Gastroesophageal sphincter (tissue), 4 donors: ENCODE measurements around the gene SENP7. TPM values are rescaled to one million over a fixed set of nuclear protein-coding genes. Genes with fewer than 3 reads are reported as not detected.
"Not testable (repeated sequence)": the region's sequence is repeated elsewhere in the genome, so short reads cannot be mapped to it uniquely, and the experiment has no call there.

Source experiments
- ATAC-seq: fragments of 150-250 bp; one replicate; pipeline ENCODE4 v1.9.1; 2016; ENCODE audit warnings: mild to moderate bottlenecking, moderate library complexity
- H3K27ac ChIP-seq, 4 donors: fragments of 200-600 bp; sonication (generic) in 3 of 4; 1 replicate in 3 of 4; 2 replicates in 1 of 4; pipeline ENCODE4 v1.5.1; 2016 to 2019
- H3K27me3 ChIP-seq: fragments of 200-600 bp; sonication (generic); one replicate; pipeline ENCODE4 v1.5.1; 2019
- H3K36me3 ChIP-seq, 2 donors: fragments of 200-600 bp; sonication (generic); one replicate each; pipeline ENCODE4 v1.5.1; 2019; ENCODE audit warnings: control low read depth in 1 of 2
- H3K4me1 ChIP-seq, 3 donors: fragments of 200-600 bp; sonication (generic); 1 replicate in 2 of 3; 2 replicates in 1 of 3; pipeline ENCODE4 v1.5.1; 2016 to 2019; ENCODE audit warnings: control low read depth in 2 of 3
- H3K4me3 ChIP-seq, 2 donors: fragments of 200-600 bp; sonication (generic); one replicate each; pipeline ENCODE4 v1.5.1; 2019; ENCODE audit warnings: mild to moderate bottlenecking in 1 of 2, moderate library complexity in 1 of 2
- H3K9me3 ChIP-seq, 3 donors: fragments of 200-600 bp; sonication (generic); one replicate each; pipeline ENCODE4 v1.5.1; 2017 to 2019; ENCODE audit warnings: control low read depth in 2 of 3
- EP300 ChIP-seq: sonication (generic); formaldehyde crosslinking; IDR thresholded peaks from one replicate; pipeline ENCODE4 v1.6.1; 2017; ENCODE audit warnings: antibody characterized with exemption, mild to moderate bottlenecking
- POLR2A ChIP-seq, 2 donors: fragments of 450-650 bp; IDR thresholded peaks; one replicate each; pipeline ENCODE4 v1.6.1; 2017; ENCODE audit warnings: antibody characterized with exemption in 2 of 2, mild to moderate bottlenecking in 2 of 2, moderate library complexity in 1 of 2
- POLR2AphosphoS5 ChIP-seq: sonication (generic); formaldehyde crosslinking; IDR thresholded peaks from one replicate; pipeline ENCODE4 v1.6.1; 2017; ENCODE audit warnings: antibody characterized with exemption
- WGBS, 2 donors: methylation state at CpG; one replicate each; pipeline ENCODE4 v1.1.5; 2018; ENCODE audit warnings: low coverage in 1 of 2; 5-methylcytosine and 5-hydroxymethylcytosine counted together
- total RNA-seq, 4 donors: library from RNA; depleted of rRNA; stranded (reverse); fragments of >200 nt; gene quantifications; one replicate each; pipeline ENCODE4 v1.1.0, GENCODE V29; 2016
- TF ChIP-seq, protein P1 (sequence below), 4 experiments: fragments of 200-600 bp in 2 of 4; fragments of 450-650 bp in 2 of 4; sonication (generic) in 1 of 4; IDR thresholded peaks; one replicate each; pipeline ENCODE4 v1.5.1; 2017 to 2019; ENCODE audit warnings: antibody characterized with exemption in 4 of 4, mild to moderate bottlenecking in 2 of 4, moderate library complexity in 2 of 4

The SENP7 gene
- total RNA-seq, 4 donors from 2014 or later = 14.8 to 41.4 (median 23.0) TPM

DNA sequence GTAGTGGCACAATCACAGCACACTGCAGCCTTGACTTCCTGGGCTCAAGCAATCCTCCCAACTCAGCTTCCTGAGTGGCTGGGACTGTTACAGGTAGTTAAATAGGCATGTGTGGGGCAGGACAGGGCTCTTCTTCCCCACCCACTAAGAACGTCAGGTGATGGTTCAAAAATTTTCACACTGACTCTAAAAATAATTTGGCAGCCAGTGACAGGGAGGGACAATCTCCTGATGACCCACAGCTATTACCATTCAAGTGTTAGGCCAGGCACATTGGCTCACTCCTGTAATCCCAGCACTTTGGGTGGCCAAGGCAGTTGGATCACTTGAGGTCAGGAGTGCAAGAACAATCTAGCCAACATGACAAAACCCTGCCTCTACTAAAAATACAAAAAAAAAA lies 36.5 kb upstream of the SENP7 start:
- H3K36me3 ChIP-seq = no peaks in the 10 kb centered on the region
- H3K27ac ChIP-seq = no peak overlapping the region
- 40% methylated on average over 1 of the region's 1 CpG; no CpG with 5 or more reads in 1 of the 2 donors for WGBS, 2 donors
- no peak overlapping the region for H3K4me3 ChIP-seq
- no peak for TF ChIP-seq POLR2AphosphoS5
- TF ChIP-seq EP300 = no peak
- TF ChIP-seq, protein P1, sequence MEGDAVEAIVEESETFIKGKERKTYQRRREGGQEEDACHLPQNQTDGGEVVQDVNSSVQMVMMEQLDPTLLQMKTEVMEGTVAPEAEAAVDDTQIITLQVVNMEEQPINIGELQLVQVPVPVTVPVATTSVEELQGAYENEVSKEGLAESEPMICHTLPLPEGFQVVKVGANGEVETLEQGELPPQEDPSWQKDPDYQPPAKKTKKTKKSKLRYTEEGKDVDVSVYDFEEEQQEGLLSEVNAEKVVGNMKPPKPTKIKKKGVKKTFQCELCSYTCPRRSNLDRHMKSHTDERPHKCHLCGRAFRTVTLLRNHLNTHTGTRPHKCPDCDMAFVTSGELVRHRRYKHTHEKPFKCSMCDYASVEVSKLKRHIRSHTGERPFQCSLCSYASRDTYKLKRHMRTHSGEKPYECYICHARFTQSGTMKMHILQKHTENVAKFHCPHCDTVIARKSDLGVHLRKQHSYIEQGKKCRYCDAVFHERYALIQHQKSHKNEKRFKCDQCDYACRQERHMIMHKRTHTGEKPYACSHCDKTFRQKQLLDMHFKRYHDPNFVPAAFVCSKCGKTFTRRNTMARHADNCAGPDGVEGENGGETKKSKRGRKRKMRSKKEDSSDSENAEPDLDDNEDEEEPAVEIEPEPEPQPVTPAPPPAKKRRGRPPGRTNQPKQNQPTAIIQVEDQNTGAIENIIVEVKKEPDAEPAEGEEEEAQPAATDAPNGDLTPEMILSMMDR (IDR thresholded peaks at IDR 0.05) = no peak
- TF ChIP-seq POLR2A (IDR thresholded peaks at IDR 0.05) = no peak
- no peaks in the 10 kb centered on the region for H3K27me3 ChIP-seq
- ATAC-seq = no peak
- no peaks in the 10 kb centered on the region for H3K9me3 ChIP-seq
- H3K4me1 ChIP-seq = no peaks in the 10 kb centered on the region

DNA sequence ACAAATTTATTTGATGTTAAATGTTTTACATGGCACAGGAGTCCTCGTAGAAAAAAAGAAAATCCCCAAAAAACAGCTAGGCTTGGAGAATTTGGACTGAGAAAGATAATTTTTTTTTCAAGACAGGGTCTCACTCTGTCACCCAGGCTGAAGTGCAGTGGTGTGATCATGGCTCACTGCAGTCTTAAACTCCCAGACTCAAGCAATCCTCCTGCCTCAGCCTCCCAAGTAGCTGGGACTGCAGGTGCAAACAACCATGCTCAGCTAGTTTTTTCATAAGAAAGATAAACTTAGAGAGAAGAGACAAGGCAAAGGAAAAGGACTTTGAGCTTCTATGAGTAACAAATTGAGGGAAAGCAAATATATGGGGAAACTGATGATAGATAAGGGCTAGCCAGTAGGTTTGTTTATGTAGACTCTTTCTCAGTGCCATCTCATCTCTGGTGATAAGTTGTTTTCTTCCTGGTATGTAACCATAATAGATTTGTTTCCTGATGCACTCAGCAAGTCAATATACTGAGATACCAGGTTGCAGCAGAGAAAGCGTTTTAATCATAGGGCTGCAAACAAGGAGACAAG lies 35.6 kb upstream of the SENP7 start:
- H3K4me3 ChIP-seq = no peak overlapping the region
- WGBS, 2 donors = 40 to 92% methylated on average over 1 to 2 of the region's 2 CpGs
- TF ChIP-seq POLR2A (IDR thresholded peaks at IDR 0.05) (no peak), EP300 (no peak), POLR2AphosphoS5 (no peak)
- TF ChIP-seq, protein P1 (IDR thresholded peaks at IDR 0.05) = no peak

DNA sequence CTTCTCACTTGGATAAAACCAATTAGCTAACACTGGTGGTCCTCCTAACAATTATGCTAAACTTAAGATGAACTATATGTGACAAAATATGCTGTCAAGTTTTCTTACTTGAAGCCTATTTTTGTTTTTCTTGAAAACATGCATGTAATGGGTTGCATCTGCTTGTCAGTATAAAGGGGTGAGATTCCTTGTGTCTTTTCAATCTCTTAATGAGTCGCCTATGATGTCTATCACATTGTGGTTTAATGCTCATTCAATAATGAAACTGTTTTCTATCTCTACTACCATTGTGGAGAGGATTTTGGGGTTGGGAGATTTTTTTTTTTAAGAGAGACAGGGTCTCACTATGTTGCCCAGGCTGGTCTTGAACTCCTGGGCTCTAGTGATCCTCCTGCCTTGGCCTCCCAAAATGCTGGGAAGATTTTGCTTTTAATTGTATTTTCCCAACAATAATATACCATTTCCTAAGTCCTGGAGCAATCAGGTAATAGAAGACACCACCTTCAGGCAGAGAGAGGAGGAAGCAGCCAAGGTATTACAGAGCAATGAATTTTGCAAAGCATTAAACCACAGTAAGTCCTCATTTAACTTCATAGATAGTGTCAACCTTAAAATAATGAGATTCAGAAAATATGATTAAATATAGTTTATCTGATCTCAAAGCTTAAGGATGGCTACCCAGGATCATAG lies 31.3 kb upstream of the SENP7 start:
- ATAC-seq = no peak
- H3K4me1 ChIP-seq = no peaks in the 10 kb centered on the region
- no peak overlapping the region for H3K4me3 ChIP-seq
- TF ChIP-seq POLR2AphosphoS5 (no peak), POLR2A (IDR thresholded peaks at IDR 0.05) (no peak), EP300 (no peak)
- TF ChIP-seq, protein P1 (IDR thresholded peaks at IDR 0.05) = no peak
- no peaks in the 10 kb centered on the region for H3K36me3 ChIP-seq
- no peaks in the 10 kb centered on the region for H3K27me3 ChIP-seq
- H3K27ac ChIP-seq = no peak overlapping the region
- 63 to 79% methylated on average over 1 of the region's 1 CpG for whole genome bisulfite sequencing, 2 donors
- no peaks in the 10 kb centered on the region for H3K9me3 ChIP-seq

More for the DNA sequence above, 35.6 kb upstream of the SENP7 start:
- ATAC-seq = no peak
- Histone ChIP-seq H3K36me3 (no peaks in the 10 kb centered on the region), H3K9me3 (no peaks in the 10 kb centered on the region), H3K4me1 (no peaks in the 10 kb centered on the region), H3K27ac (no peak overlapping the region), H3K27me3 (no peaks in the 10 kb centered on the region)

DNA sequence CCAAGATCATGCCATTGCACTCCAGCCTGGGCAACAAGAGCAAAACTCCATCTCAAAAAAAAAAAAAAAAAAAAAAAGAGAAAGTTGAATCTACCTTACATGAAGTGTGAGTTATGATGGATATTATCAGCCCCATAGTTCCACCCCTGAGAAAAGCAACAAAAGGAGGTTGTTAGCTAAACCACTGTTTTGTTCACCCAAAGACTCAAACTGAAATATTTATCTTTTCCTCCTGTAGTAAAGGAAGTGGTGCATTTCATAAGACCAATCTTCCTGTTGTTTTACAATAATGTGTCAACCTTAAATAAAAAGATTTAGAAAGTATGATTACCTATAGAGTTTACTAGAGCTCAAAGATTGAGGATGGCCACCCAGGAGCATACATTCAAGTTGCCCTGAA lies 29.9 kb upstream of the SENP7 start:
- H3K36me3 ChIP-seq = no peaks in the 10 kb centered on the region
- no peaks in the 10 kb centered on the region for H3K4me1 ChIP-seq
- TF ChIP-seq POLR2AphosphoS5 (no peak), EP300 (no peak), POLR2A (IDR thresholded peaks at IDR 0.05) (no peak)
- TF ChIP-seq, protein P1 (IDR thresholded peaks at IDR 0.05) = no peak
- H3K27me3 ChIP-seq = no peaks in the 10 kb centered on the region
- ATAC-seq = no peak
- H3K4me3 ChIP-seq = no peak overlapping the region
- no peaks in the 10 kb centered on the region for H3K9me3 ChIP-seq
- no peak overlapping the region for H3K27ac ChIP-seq

DNA sequence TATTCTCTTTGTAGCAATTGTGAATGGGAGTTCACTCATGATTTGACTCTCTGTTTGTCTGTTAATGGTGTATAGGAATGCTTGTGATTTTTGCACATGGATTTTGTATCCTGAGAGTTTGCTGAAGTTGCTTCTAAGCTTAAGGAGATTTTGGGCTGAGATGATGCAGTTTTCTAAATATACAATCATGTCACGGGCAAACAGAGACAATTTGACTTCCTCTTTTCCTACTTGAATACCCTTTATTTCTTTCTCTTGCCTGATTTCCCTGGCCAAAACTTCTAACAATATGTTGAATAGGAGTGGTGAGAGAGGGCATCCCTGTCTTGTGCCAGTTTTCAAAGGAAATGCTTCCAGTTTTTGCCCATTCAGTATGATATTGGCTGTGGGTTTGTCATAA lies 23.9 kb upstream of the SENP7 start:
- not testable (repeated sequence) for H3K36me3 ChIP-seq, H3K27me3 ChIP-seq, H3K4me3 ChIP-seq, ATAC-seq, H3K27ac ChIP-seq, H3K4me1 ChIP-seq, H3K9me3 ChIP-seq
- WGBS, 2 donors = 67 to 83% methylated on average over 1 of the region's 1 CpG
